Measurements from ENCODE around the gene GPR107. TPM values are rescaled to one million over a fixed set of nuclear protein-coding genes. Genes with fewer than 3 reads are reported as not detected.

Gene GPR107
- total RNA-seq, 6 donors from 2014 or later, result 26.5 to 44.4 (median 35.3) TPM

- no peak for ATAC-seq (ENCODE audit: low FRiP score in 2 of 2)
These were observed 63.7 kb downstream of the GPR107 start for GRCh38 chr9:130117376-130117775.

GRCh38 chr9:130117816-130118632 is 64.3 kb downstream of the GPR107 start:
- WGBS, 2 donors, result 80 to 83% methylated on average over 10 of the region's 11 CpGs
- Histone ChIP-seq H3K4me3 (no peak overlapping the region), H3K4me1 (no peaks in the 10 kb centered on the region), H3K9me3 (no peaks in the 10 kb centered on the region), H3K27ac (no peak overlapping the region), H3K36me3 (peaks cover 3 to 61% (median 26%) of the 10 kb centered on the region in 4 donors), H3K27me3 (no peaks in the 10 kb centered on the region)
- TF ChIP-seq CTCF (IDR thresholded peaks at IDR 0.05) (no peak), POLR2A (IDR thresholded peaks at IDR 0.05) (no peak), POLR2AphosphoS5 (IDR thresholded peaks at IDR 0.05) (no peak), EP300 (IDR thresholded peaks at IDR 0.05) (no peak)
- DNase-seq (no peak), ATAC-seq (ENCODE audit: low FRiP score in 2 of 2) (peak in 1 of 2 donors; percentile 43)

More at GRCh38 chr9:130117376-130117775, 63.7 kb downstream of the GPR107 start:
- TF ChIP-seq CTCF (IDR thresholded peaks at IDR 0.05), result no peak
- TF ChIP-seq POLR2AphosphoS5 (IDR thresholded peaks at IDR 0.05), result no peak
- TF ChIP-seq POLR2A (IDR thresholded peaks at IDR 0.05), result no peak
- no peak for TF ChIP-seq EP300 (IDR thresholded peaks at IDR 0.05)
- 94% methylated on average over 9 of the region's 9 CpGs for WGBS, 2 donors
- H3K27ac ChIP-seq, result no peak overlapping the region
- no peaks in the 10 kb centered on the region for H3K27me3 ChIP-seq
- H3K4me3 ChIP-seq, result no peak overlapping the region
- peaks cover 3 to 56% (median 21%) of the 10 kb centered on the region in 4 donors for H3K36me3 ChIP-seq
- no peak for DNase-seq
- no peaks in the 10 kb centered on the region for H3K9me3 ChIP-seq
- H3K4me1 ChIP-seq, result no peaks in the 10 kb centered on the region

- TF ChIP-seq POLR2AphosphoS5 (IDR thresholded peaks at IDR 0.05) (no peak), POLR2A (IDR thresholded peaks at IDR 0.05) (no peak), CTCF (IDR thresholded peaks at IDR 0.05) (no peak), EP300 (IDR thresholded peaks at IDR 0.05) (no peak)
- peak in 1 of 2 donors; percentile 47 for DNase-seq
These were observed 65.3 kb downstream of the GPR107 start for GRCh38 chr9:130118841-130119518.

GRCh38 chr9:130119519-130120298 is 66.0 kb downstream of the GPR107 start:
- Histone ChIP-seq H3K4me3 (no peak overlapping the region), H3K27me3 (no peaks in the 10 kb centered on the region), H3K4me1 (no peaks in the 10 kb centered on the region), H3K36me3 (peaks cover 3 to 76% (median 27%) of the 10 kb centered on the region in 4 donors), H3K9me3 (no peaks in the 10 kb centered on the region), H3K27ac (no peak overlapping the region)
- ATAC-seq (ENCODE audit: low FRiP score in 2 of 2) (no peak), DNase-seq (no peak)
- TF ChIP-seq POLR2AphosphoS5 (IDR thresholded peaks at IDR 0.05) (no peak), CTCF (IDR thresholded peaks at IDR 0.05) (no peak), EP300 (IDR thresholded peaks at IDR 0.05) (no peak), POLR2A (IDR thresholded peaks at IDR 0.05) (no peak)
- WGBS, 2 donors, result 86 to 91% methylated on average over 12 to 14 of the region's 14 CpGs

More at GRCh38 chr9:130118841-130119518, 65.3 kb downstream of the GPR107 start:
- no peaks in the 10 kb centered on the region for H3K9me3 ChIP-seq
- H3K4me1 ChIP-seq, result no peaks in the 10 kb centered on the region
- H3K36me3 ChIP-seq, result peaks cover 3 to 69% (median 27%) of the 10 kb centered on the region in 4 donors
- H3K27ac ChIP-seq, result no peak overlapping the region
- no peak overlapping the region for H3K4me3 ChIP-seq
- WGBS, 2 donors, result 89 to 92% methylated on average over 17 of the region's 17 CpGs
- no peaks in the 10 kb centered on the region for H3K27me3 ChIP-seq
- peak in 1 of 2 donors; percentile 50 for ATAC-seq (ENCODE audit: low FRiP score in 2 of 2)
